Dermis blood vessel endothelial cell (primary cell): Measurements from ENCODE around the gene CHD5. TPM values are rescaled to one million over a fixed set of nuclear protein-coding genes. Genes with fewer than 3 reads are reported as not detected.
A peak's percentile ranks its signal among the peaks of the same experiment; 100 is the strongest.

Experiments used
- DNase-seq: peaks from one replicate; pipeline ENCODE4 v3.0.0; 2010
- total RNA-seq: library from RNA; depleted of rRNA; stranded (reverse); fragments of >200 nt; gene quantifications from 2 replicates; pipeline ENCODE4 v1.2.3, GENCODE V29; 2014

Gene CHD5
- total RNA-seq, 1 donor from 2014 or later, result under 0.01 TPM

GRCh38 chr1:6172549-6172948 lies 7.6 kb downstream of the CHD5 start:
- DNase-seq, result no peak

GRCh38 chr1:6171548-6172124 lies 8.5 kb downstream of the CHD5 start:
- DNase-seq, result peak; percentile 56

GRCh38 chr1:6170742-6171201 lies 9.3 kb downstream of the CHD5 start:
- DNase-seq, result no peak

- no peak for DNase-seq
Observed at GRCh38 chr1:6170116-6170741, 9.9 kb downstream of the CHD5 start.

- DNase-seq, result no peak
Observed at GRCh38 chr1:6168947-6169586, 11.1 kb downstream of the CHD5 start.

GRCh38 chr1:6167391-6168303 lies 12.5 kb downstream of the CHD5 start:
- peak; percentile 39 for DNase-seq

GRCh38 chr1:6166655-6167390 lies 13.3 kb downstream of the CHD5 start:
- DNase-seq, result no peak

GRCh38 chr1:6166221-6166620 lies 13.9 kb downstream of the CHD5 start:
- no peak for DNase-seq

GRCh38 chr1:6165441-6165985 lies 14.6 kb downstream of the CHD5 start:
- no peak for DNase-seq

GRCh38 chr1:6165027-6165426 lies 15.1 kb downstream of the CHD5 start:
- no peak for DNase-seq

- DNase-seq, result no peak
Observed at GRCh38 chr1:6163973-6164617, 16.0 kb downstream of the CHD5 start.

- no peak for DNase-seq
Observed at GRCh38 chr1:6163191-6163972, 16.7 kb downstream of the CHD5 start.

GRCh38 chr1:6162773-6163172 lies 17.3 kb downstream of the CHD5 start:
- no peak for DNase-seq

GRCh38 chr1:6162341-6162740 lies 17.8 kb downstream of the CHD5 start:
- DNase-seq, result no peak

GRCh38 chr1:6158181-6158580 lies 21.9 kb downstream of the CHD5 start:
- no peak for DNase-seq

GRCh38 chr1:6157528-6158174 lies 22.5 kb downstream of the CHD5 start:
- peak; percentile 37 for DNase-seq

- no peak for DNase-seq
Observed at GRCh38 chr1:6157132-6157527, 23.0 kb downstream of the CHD5 start.

GRCh38 chr1:6154525-6155319 lies 25.4 kb downstream of the CHD5 start:
- no peak for DNase-seq

- no peak for DNase-seq
Observed at GRCh38 chr1:6152882-6153281, 27.2 kb downstream of the CHD5 start.
